Pons (tissue), 1 donor: ENCODE data around the gene CMC2.
A peak's percentile ranks its signal among the peaks of the same experiment; 100 is the strongest.

Experiments
- DNase-seq: peaks from one replicate; pipeline ENCODE4 v3.0.0-alpha.2; 2016; ENCODE audit warnings: low spot score

Gene CMC2

GRCh38 chr16:81003064-81003463 is 3.6 kb downstream of the CMC2 start:
- no peak for DNase-seq

- DNase-seq = no peak
Measured at GRCh38 chr16:81001330-81001729, 5.4 kb downstream of the CMC2 start.

- DNase-seq = no peak
Measured at GRCh38 chr16:81000873-81001272, 5.8 kb downstream of the CMC2 start.

DNA sequence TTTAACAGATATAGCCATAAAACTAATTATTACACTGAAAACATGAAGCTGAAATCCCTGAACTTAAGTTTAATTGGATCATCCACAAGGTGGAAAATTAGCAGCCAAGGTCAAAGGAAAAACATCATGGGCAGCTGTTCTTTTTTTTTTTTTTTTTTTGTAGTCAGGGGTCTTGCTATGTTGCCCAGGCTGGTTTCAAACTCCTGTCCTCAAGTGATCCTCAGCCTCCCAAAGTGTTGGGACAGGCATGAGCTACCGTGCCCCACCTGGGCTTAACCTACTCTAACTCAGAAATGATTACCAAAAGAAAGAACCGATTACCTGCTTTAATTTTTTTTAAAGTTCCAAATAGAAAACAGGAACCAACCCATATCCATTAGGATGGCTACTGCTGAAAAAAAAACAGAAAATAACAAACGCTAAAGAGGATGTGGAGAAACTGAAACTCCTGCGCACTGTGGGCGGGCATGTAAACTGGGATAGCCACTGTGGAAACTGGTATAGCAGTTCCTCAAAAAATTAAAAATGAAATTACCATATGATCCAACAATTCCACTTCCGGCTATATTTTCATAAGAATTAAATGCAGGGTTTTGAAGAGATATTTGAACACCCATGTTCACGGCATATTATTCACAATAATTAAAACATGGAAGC is 8.6 kb downstream of the CMC2 start:
- no peak for DNase-seq

DNA sequence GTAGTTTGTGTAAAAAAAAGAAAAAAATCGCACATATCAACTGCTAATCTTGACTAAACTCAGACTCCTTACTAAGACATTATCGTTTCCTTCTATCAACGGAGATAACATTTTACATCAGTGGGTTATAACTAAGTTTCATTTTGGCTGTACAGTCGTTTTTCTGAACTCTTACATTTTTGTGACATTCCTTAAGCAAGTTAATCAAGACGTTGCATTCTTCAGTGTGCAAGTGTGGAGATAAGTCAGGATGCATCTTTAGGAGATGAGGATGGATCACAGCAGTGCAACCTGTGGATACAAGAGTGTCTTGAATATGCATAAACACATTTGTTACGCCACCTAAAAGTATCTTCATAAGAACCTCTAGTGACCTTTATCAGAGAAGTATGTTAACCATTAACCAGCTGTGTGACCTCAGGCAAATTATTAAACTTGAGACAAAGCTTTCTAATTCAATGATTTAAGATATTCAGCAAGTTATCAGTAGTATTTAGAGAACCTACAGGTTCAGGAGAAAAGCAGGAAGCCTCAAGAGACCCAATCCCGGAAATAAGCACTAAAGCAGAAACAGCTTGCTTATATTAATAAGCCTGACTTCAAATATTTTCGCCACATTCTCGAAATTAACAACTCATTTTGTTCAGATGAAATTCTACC is 9.4 kb downstream of the CMC2 start:
- DNase-seq = no peak

DNA sequence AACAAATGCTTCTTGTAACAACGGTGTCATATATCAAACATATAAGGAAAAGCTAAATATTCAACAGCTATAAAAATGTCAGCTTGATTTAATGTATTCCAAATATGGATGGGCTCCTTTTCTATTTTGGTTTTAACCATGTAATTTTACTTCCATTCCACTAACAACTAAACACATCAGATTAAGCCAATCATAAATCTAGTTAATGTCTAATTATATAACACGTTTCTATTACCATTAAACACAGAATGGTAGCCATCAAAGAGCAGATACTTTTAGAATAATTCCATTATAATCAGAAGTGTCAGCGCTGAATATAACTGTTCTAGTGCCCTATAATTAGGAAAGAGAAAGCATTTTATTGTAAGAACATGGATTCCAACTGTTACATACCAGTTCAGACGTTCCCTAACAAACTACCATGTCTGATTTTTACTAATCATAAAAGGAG is 10.0 kb downstream of the CMC2 start:
- DNase-seq = no peak

DNA sequence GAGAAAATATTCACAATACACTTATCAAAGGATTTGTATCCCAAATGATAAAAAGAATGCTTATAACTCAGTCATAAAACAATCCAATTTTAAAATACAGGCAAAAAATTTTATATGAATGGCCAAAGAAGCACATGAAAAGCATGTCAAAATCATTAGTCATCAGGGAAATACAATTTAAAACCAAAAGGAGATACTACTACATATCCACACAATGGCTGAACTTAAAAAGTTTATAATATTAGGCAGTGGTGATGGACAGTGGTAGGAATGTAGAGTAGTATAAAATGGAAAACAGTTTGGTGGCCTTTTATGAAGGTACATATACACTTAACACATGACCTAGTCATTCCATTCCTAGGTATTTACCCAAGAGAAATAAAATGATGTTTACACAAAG is 12.2 kb downstream of the CMC2 start:
- DNase-seq = no peak

- DNase-seq = no peak
Measured at GRCh38 chr16:80993834-80994233, 12.9 kb downstream of the CMC2 start.

- DNase-seq = peak; percentile 59
Measured at GRCh38 chr16:80993307-80993706, 13.4 kb downstream of the CMC2 start.

- no peak for DNase-seq
Measured at GRCh38 chr16:80992676-80993293, 13.9 kb downstream of the CMC2 start.

DNA sequence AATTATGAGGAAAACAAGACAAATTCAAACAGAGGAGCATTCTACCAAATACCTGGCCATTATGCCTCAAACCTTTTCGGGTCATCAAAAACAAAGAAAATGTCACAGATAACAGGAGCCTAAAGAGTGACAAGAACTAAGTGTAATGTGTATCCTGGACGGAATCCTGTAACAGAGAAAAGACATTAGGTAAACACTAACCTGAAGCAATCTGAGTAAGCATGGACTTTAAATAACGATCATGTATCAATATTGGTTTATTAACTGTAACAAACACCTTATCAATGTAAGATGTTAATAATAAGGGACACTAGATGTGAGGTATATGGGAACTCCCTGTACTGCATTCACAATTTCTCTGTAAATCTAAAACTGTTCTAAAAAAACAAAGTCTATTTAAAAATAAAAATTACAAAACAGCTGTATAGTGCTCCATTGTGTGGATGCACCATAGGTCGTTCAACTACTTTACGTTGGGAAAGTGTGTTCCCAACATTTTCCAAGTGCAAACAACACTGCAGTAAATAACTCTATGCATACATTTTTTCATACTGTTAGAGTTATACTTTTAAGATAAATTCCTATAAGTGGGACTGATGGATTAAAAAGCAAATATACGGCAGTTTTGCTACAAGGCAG is 14.8 kb downstream of the CMC2 start:
- no peak for DNase-seq

DNA sequence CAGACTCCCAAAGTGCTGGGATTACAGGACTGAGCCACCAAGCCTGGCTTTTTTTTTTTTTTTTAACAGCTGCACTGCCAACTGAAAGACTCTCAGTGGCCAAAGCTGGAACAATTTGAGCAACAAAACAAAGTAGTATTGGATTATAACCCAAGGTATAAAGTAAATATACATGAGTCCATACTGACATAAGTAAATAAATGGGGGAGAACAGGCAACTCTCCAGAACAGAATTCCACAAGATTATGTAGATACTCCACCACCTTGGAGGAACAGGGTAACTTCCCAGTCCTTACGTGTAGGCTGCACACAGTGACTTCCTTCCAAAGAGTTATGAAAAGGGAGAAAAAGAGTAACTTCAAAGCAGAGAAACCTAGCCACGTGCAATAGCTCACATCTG is 15.7 kb downstream of the CMC2 start:
- no peak for DNase-seq

DNA sequence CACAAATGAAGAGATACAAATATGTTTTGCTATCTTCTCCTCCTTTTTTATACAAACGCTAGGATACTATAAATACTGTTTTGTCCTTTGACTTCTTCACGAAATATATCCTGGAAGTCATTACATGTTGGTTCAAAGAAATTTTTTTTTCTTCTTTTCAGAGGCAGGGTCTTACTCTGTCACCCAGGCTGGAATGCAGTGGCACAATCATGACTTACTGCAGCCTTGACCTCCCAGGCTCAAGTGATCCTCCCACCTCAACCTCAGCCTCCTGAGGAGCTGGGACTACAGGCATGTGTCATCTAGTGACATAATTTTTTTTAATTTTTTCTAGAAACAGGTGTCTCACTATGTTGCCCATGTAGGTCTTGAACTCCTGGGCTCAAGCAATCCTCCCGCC is 16.1 kb downstream of the CMC2 start:
- no peak for DNase-seq

GRCh38 chr16:80989801-80990200 is 16.9 kb downstream of the CMC2 start:
- DNase-seq = no peak

- DNase-seq = no peak
Measured at GRCh38 chr16:80988756-80989155, 17.9 kb downstream of the CMC2 start.

DNA sequence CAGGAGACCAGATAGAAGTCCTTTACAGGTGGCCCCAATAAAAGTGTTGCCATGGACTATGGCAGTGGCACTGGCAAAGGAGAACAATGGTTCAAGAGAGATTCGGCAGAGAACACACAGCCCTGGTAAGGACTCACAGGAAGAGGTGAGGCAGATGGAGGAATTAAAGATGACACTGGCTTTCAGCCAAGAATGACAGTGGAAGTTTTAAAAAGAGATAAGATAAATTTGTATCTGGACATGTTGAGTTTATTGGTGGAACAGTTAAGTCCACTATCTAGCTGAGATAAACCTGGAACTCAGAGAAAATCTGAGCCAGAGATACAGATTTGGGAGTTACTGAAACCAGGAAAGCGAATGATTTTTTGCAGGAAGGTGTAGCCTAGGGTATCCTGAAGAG is 20.1 kb downstream of the CMC2 start:
- no peak for DNase-seq

GRCh38 chr16:80985611-80986010 is 21.1 kb downstream of the CMC2 start:
- no peak for DNase-seq

GRCh38 chr16:80984124-80984892 is 22.4 kb downstream of the CMC2 start:
- DNase-seq = no peak

DNA sequence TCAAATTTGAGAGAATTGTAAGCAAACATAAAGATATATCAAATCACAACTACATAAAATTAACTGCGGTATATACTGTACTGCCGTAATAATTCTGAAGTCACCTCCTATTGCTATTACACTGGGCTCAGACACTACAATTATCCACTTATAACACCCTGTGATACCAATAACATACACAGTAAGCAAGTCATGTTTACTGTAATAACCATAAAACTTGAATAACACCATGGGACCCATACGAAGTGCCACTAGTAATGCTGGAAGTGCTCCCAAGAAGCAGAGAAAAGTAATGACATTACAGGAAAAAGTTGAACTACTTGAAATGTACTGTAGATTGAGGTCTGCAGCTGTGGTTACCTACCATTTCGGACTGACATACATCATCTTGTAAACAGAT is 24.0 kb downstream of the CMC2 start:
- DNase-seq = no peak

DNA sequence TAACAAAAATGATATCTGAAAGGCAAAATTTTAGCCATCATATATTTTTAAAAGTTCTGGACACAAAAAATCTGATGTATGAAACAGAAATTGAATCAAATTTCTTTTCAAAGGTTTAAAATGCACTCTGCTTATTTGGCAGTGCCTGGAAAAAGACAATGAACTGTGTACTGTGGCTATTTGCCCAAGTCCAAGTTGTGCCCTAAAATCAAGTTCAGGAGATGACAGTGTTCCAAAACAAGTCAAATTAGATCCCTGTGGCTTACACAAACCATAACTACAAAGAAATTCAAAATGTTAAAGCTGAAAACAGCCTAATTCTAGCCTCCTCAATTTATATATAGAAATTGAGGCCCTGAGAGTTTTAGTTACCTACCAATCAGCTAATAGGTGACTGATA is 25.6 kb downstream of the CMC2 start:
- DNase-seq = no peak

DNA sequence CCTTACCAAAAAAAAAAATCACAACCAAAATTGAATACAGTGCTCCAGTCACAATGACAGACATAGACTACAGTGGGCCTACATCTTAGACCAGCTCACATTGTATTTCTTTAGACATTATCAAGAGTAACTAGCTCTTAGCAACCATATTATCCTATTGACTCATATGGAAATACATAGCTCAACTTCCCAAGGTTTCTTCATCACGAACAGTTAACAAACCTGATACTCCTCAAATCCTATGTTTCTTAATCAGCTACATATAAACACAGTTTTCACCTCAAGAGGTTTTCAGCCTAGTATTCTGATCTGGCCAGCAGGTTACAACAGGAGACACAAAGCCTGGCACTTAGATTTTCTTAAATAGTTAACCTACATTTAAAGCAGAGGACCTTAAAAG is 29.7 kb downstream of the CMC2 start:
- no peak for DNase-seq

DNA sequence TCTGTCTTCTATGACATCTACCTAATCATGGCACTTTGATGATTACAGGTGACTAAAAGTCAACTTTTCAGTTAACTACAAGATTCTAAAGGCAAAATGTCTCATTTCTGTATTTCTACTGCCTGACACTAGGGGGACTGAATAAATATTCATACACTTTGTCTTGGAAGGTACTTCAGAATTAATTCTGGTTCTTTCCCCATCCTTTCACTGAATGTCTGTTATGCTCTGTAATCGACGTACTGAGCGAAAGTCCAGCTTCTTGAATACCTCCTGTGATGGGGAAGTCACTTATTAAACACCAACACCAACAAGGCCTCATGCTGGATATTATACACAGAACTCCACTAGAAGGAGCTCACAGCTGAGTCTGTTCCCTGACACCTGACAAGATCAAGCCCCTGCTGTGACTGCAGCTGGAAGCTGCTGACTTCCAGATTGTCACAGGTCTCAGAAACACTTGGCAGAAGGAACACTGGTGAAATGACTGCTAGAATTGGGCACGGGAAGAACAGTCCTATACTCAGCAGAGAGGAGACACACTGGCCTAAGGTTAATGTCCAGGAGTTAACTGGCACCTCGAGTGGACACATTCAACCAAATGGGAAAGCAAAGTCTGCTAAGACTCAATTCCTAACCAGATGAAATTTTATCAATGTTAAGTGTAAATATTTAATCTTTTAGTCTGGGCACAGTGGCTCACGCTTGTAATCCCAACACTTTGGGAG is 31.9 kb downstream of the CMC2 start:
- peak; percentile 32 for DNase-seq
